ENCODE results near the gene LRFN2. TPM values are rescaled to one million over a fixed set of nuclear protein-coding genes. Genes with fewer than 3 reads are reported as not detected.

The LRFN2 gene
- total RNA-seq, 1 donor from 2014 or later, result 20.6 TPM

- DNase-seq, result no peak
These were observed 70.7 kb downstream of the LRFN2 start for GRCh38 chr6:40516429-40516828.

GRCh38 chr6:40512340-40512739 is 74.8 kb downstream of the LRFN2 start:
- DNase-seq, result no peak

GRCh38 chr6:40511884-40512283 is 75.3 kb downstream of the LRFN2 start:
- DNase-seq, result no peak

GRCh38 chr6:40510442-40510841 is 76.7 kb downstream of the LRFN2 start:
- no peak for DNase-seq

- DNase-seq, result peak; percentile 33
These were observed 77.4 kb downstream of the LRFN2 start for GRCh38 chr6:40509716-40510260.

GRCh38 chr6:40509086-40509485 is 78.1 kb downstream of the LRFN2 start:
- DNase-seq, result no peak

GRCh38 chr6:40506954-40507353 is 80.2 kb downstream of the LRFN2 start:
- DNase-seq, result no peak

GRCh38 chr6:40505191-40505810 is 81.9 kb downstream of the LRFN2 start:
- DNase-seq, result no peak

- DNase-seq, result no peak
These were observed 82.9 kb downstream of the LRFN2 start for GRCh38 chr6:40504274-40504673.

- no peak for DNase-seq
These were observed 86.9 kb downstream of the LRFN2 start for GRCh38 chr6:40500227-40500626.

GRCh38 chr6:40499215-40499614 is 87.9 kb downstream of the LRFN2 start:
- DNase-seq, result no peak

- no peak for DNase-seq
These were observed 89.0 kb downstream of the LRFN2 start for GRCh38 chr6:40498148-40498547.

- no peak for DNase-seq
These were observed 95.0 kb downstream of the LRFN2 start for GRCh38 chr6:40492187-40492586.

- DNase-seq, result no peak
These were observed 96.7 kb downstream of the LRFN2 start for GRCh38 chr6:40490508-40490907.

- DNase-seq, result no peak
These were observed 97.4 kb downstream of the LRFN2 start for GRCh38 chr6:40489798-40490197.

GRCh38 chr6:40486576-40486975 is 100.6 kb downstream of the LRFN2 start:
- no peak for DNase-seq

- no peak for DNase-seq
These were observed 101.4 kb downstream of the LRFN2 start for GRCh38 chr6:40485795-40486194.

GRCh38 chr6:40485300-40485699 is 101.9 kb downstream of the LRFN2 start:
- no peak for DNase-seq

GRCh38 chr6:40484066-40484465 is 103.1 kb downstream of the LRFN2 start:
- DNase-seq, result no peak

GRCh38 chr6:40482532-40482931 is 104.6 kb downstream of the LRFN2 start:
- peak; percentile 70 for DNase-seq

- DNase-seq, result no peak
These were observed 106.5 kb downstream of the LRFN2 start for GRCh38 chr6:40480678-40481077.

GRCh38 chr6:40479706-40480105 is 107.5 kb downstream of the LRFN2 start:
- DNase-seq, result no peak

GRCh38 chr6:40477246-40478126 is 109.7 kb downstream of the LRFN2 start:
- DNase-seq, result peak; percentile 28

- DNase-seq, result peak; percentile 12
These were observed 110.5 kb downstream of the LRFN2 start for GRCh38 chr6:40476673-40477072.
